Measurements from ENCODE around the gene MAP2K7. TPM values are rescaled to one million over a fixed set of nuclear protein-coding genes. Genes with fewer than 3 reads are reported as not detected.
A peak's percentile ranks its signal among the peaks of the same experiment; 100 is the strongest.
"Not testable (repeated sequence)": the region's sequence is repeated elsewhere in the genome, so short reads cannot be mapped to it uniquely, and the experiment has no call there.

Gene MAP2K7
- total and polyA plus RNA-seq, 3 experiments from 2014 or later: 2.0 to 38.3 (median 35.9) TPM

DNA sequence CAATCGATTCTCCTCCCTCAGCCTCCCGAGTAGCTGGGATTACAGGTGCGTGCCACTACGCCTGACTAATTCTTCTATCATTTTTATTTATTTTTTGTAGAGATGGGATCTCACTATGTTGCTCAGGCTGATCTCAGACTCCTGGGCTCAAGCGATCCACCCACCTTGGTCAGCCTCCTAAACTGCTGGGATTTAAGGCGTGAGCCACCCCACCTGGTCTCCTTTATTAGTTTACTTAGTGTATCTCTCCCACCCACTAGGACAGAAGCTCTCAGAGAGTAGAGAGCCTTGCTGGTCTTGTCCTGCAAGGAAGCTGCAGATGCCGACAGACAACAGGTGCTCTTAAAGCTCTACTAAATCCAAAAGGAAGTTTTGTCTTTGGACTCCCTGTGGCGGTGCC is 17.9 kb upstream of the MAP2K7 start:
- H3K36me3 Mint-ChIP-seq: no peaks in the 10 kb centered on the region
- no peaks in the 10 kb centered on the region for H3K4me1 Mint-ChIP-seq
- H3K27ac ChIP-seq (ENCODE audit: low read depth, low read length): no peak overlapping the region
- H3K4me1 ChIP-seq (ENCODE audit: insufficient read depth, low read length): no peaks in the 10 kb centered on the region
- H3K9me3 Mint-ChIP-seq: peaks cover 0 to 3% (median 0%) of the 10 kb centered on the region in 5 donors
- peaks cover 13 to 17% of the 10 kb centered on the region in 2 donors for H3K27me3 Mint-ChIP-seq
- CTCF ChIA-PET: interaction anchor here (0.8 to 1.2 kb wide), 3 partner anchors 16 to 58 kb away, joined by 3 read pairs; partner anchors contain the start of gene MAP2K7
- no peaks in the 10 kb centered on the region for H3K27me3 ChIP-seq (ENCODE audit: insufficient read depth, low read length, poor library complexity, severe bottlenecking)
- H3K4me3 Mint-ChIP-seq: no peak overlapping the region
- H3K9me3 ChIP-seq (ENCODE audit: low read length): no peaks in the 10 kb centered on the region
- H3K36me3 ChIP-seq (ENCODE audit: insufficient read depth, low read length): no peaks in the 10 kb centered on the region
- POLR2A ChIA-PET: no interaction called here
- no peak overlapping the region for H3K4me3 ChIP-seq (ENCODE audit: low read length)
- H3K27ac Mint-ChIP-seq: peak overlapping the region in 1 of 8 donors; percentile 81
- DNase-seq: no peak

DNA sequence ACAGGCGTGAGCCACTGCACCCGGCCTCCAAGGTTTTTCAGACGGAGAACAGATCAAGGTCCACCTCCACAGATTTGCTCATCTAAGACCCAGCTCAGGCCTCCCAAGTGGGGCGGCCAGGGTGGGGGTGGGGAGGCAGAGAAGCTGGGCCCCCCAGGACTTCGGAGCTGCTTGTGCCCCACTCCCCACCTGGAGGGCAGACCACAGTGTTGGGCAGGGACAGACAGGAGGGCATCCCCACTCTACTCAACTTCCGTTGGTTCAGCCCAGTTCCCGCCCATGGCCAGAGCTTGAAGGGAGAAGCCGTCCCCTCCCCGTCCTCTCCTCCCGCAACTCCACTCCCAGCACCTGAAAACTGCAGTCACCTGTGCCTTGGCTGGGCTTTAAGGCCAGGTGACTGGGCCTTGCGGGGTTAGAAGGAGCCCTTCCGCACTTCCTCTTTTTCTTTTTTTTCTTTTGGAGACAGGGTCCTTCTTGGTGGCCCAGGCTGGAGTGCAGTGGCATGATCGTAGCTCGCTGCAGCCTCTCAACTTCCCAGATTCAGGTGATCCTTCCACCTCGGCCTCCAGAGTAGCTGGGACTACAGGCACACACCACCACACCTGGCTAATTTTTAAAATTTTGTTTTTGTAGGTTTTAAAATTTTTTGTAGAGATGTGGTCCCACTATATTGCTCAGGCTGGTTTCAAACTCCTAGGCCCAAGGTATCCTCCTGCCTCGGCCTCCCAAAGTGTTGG is 16.1 kb upstream of the MAP2K7 start:
- ChIA-PET POLR2A (no interaction called here), CTCF (interaction anchor here (2.6 kb wide), 1 partner anchor 19 kb away, joined by 10 read pairs; no protein-coding TSS in a partner anchor)

DNA sequence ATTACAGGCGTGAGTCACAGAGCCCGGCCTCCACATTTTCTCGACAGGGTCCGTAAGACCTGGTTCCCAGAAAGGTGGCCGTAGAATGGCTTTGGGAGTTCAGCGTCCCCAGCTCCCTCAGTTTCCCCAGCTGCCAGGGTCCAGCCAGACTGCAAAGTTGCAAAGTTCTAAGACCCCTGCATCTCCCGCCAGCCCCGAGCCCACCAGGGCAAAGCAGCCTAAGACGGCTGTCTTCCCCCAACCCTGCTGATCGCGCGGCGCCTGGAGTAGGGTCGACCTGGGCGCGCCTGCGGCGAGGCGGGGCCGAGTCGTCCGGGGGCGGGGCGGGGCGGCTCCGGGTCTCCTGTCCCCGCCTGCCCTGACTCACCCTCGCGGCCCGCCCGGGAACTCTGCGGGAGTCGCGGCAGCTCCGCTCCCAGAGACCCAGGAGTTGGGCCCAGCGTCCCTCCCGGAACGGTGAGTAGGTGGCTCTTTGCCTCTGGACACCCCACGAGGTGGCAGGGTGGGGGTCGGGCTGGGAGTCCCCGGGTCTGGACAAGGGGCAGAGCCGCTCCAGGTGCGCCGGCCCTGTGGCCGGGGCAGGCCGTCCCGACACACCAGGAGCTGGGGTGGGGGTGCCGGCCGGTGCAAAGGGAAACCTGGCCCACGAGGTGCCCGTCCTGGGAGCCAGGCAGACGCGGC is 15.4 kb upstream of the MAP2K7 start, which contains the start of gene LRRC8E:
TSS of gene LRRC8E (plus strand) at position 366 of the 681 bp plus-strand sequence. CDS start 7,094 bp downstream, outside the sequence.
- Histone ChIP-seq H3K9me3 (ENCODE audit: low read length) (no peaks in the 10 kb centered on the region), H3K27ac (ENCODE audit: low read depth, low read length) (no peak within 1 kb of the TSS), H3K4me1 (ENCODE audit: insufficient read depth, low read length) (no peaks in the 10 kb centered on the region), H3K4me3 (ENCODE audit: low read length) (no peak within 1 kb of the TSS), H3K36me3 (ENCODE audit: insufficient read depth, low read length) (no peaks in the 10 kb centered on the region), H3K27me3 (ENCODE audit: insufficient read depth, low read length, poor library complexity, severe bottlenecking) (no peaks in the 10 kb centered on the region)
- Mint-ChIP-seq H3K27me3 (peaks cover 13 to 22% of the 10 kb centered on the region in 2 donors), H3K27ac (no peak within 1 kb of the TSS), H3K4me3 (no peak within 1 kb of the TSS), H3K4me1 (no peaks in the 10 kb centered on the region), H3K9me3 (peaks cover 0 to 3% (median 0%) of the 10 kb centered on the region in 5 donors), H3K36me3 (no peaks in the 10 kb centered on the region)
- ChIA-PET CTCF (interaction anchor here (2.6 kb wide), 1 partner anchor 19 kb away, joined by 10 read pairs; no protein-coding TSS in a partner anchor), POLR2A (no interaction called here)
- DNase-seq: no peak

More for the DNA sequence above, 16.1 kb upstream of the MAP2K7 start:
- H3K36me3 ChIP-seq (ENCODE audit: insufficient read depth, low read length): no peaks in the 10 kb centered on the region
- Mint-ChIP-seq H3K27me3 (peaks cover 13 to 22% of the 10 kb centered on the region in 2 donors), H3K27ac (no peak overlapping the region), H3K36me3 (no peaks in the 10 kb centered on the region), H3K9me3 (peaks cover 0 to 3% (median 0%) of the 10 kb centered on the region in 5 donors), H3K4me3 (no peak overlapping the region), H3K4me1 (no peaks in the 10 kb centered on the region)
- DNase-seq: no peak
- no peaks in the 10 kb centered on the region for H3K4me1 ChIP-seq (ENCODE audit: insufficient read depth, low read length)
- no peaks in the 10 kb centered on the region for H3K9me3 ChIP-seq (ENCODE audit: low read length)
- no peak overlapping the region for H3K4me3 ChIP-seq (ENCODE audit: low read length)
- H3K27me3 ChIP-seq (ENCODE audit: insufficient read depth, low read length, poor library complexity, severe bottlenecking): no peaks in the 10 kb centered on the region
- no peak overlapping the region for H3K27ac ChIP-seq (ENCODE audit: low read depth, low read length)

DNA sequence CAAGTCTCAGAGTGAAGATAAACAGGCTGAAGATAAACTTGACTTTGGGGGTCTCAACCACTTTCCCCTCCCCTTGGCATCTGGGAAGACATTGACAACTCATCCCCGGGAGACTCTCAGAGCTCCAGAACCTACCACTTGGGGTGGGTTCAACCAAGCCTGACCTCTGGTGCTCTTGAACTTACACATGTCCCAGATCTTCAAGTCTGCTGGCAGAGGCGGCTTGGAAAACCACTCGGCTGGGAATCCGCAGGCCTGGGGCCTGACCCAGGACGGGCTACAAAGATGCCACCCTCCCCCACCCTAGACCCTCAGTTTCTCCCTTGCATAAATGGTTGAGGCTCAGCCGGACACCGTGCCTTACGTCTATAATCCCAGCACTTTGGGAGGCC is 14.9 kb upstream of the MAP2K7 start:
- H3K27me3 ChIP-seq (ENCODE audit: insufficient read depth, low read length, poor library complexity, severe bottlenecking): no peaks in the 10 kb centered on the region
- H3K4me1 ChIP-seq (ENCODE audit: insufficient read depth, low read length): no peaks in the 10 kb centered on the region
- H3K27me3 Mint-ChIP-seq: peaks cover 15 to 22% of the 10 kb centered on the region in 2 donors

DNA sequence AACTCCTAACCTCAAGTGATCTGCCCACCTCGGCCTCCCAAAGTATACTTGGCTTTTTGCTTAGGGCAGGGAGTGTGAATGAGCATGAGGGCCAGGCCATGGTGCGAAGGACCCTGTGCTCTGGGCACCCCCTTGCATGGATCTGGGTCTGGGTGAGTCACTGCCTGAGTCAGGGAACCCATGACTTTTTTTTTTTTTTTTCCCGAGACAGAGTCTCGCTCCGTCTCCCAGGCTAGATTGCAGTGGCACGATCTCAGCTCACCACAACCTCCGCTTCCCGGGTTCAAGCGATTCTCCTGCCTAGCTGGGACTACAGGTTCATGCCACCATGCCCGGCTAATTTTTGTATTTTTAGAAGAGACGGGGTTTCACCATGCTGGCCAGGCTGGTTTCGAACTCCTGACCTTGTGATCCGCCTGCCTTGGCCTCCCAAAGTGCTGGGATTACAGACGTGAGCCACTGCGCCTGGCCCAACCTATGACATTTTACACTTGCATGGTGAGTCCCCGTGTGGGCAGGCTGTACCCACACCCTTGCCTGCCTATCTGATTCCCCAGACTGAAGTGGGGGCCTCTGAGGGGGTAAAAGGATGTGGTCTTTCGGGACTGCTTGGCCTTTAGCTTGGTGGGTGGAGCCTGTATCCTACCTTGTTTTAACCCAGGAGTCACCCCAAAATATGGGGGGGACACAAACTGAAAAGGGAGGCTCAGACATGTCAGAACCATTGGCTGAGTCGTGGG is 10.1 kb upstream of the MAP2K7 start:
- CTCF ChIA-PET; H3K27ac ChIP-seq (ENCODE audit: low read depth, low read length); POLR2A ChIA-PET: not testable (repeated sequence)

More for the DNA sequence above, 14.9 kb upstream of the MAP2K7 start:
- H3K9me3 Mint-ChIP-seq: peaks cover 0 to 3% (median 0%) of the 10 kb centered on the region in 5 donors
- H3K4me3 Mint-ChIP-seq: no peak overlapping the region
- ChIA-PET POLR2A (interaction anchor here (0.7 kb wide), 1 partner anchor 540 kb away, joined by 8 read pairs; the partner anchor contains the start of gene ARHGEF18), CTCF (interaction anchor here (2.6 kb wide), 1 partner anchor 20 kb away, joined by 10 read pairs; no protein-coding TSS in a partner anchor)
- Histone ChIP-seq H3K9me3 (ENCODE audit: low read length) (no peaks in the 10 kb centered on the region), H3K36me3 (ENCODE audit: insufficient read depth, low read length) (no peaks in the 10 kb centered on the region), H3K27ac (ENCODE audit: low read depth, low read length) (no peak overlapping the region), H3K4me3 (ENCODE audit: low read length) (no peak overlapping the region)
- H3K36me3 Mint-ChIP-seq: no peaks in the 10 kb centered on the region
- no peak for DNase-seq
- H3K4me1 Mint-ChIP-seq: no peaks in the 10 kb centered on the region
- no peak overlapping the region for H3K27ac Mint-ChIP-seq

DNA sequence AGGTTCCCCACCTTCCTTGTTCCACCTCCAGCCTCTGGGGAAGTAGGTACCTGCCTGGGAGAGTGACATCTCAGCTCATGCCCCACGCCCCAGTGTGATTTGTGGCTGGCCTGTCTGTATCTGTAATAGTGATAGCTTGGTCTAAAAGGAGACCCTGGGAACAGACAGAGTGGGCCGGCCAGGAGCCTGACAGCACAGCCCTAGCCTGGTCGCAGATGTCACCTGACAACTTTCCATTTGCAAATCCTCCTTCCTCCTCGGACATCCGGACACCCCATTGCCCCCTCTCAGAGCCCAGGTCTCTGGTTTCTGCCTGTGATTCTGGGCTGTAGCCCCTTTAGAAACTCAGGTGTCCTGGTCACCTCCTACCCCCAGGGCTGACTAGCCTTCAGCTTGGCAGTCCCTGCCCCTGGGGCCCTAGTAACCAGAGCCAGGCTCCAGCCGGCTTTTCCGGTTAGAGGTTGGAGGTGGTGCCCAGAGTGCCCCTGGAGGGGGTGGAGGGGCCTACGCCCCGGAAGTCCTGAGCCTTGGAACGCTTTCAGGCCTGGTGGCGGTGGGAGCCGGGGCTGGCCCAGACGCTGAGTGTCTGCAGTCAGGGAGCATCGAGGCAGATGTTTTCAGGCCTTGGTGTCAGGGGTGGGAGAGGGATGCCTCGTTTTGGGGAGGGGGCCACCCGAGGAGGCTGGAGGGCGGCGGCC is 8.9 kb upstream of the MAP2K7 start:
- H3K36me3 Mint-ChIP-seq: no peaks in the 10 kb centered on the region
- no peaks in the 10 kb centered on the region for H3K9me3 Mint-ChIP-seq
- no peak overlapping the region for H3K4me3 Mint-ChIP-seq
- Histone ChIP-seq H3K9me3 (ENCODE audit: low read length) (no peaks in the 10 kb centered on the region), H3K4me3 (ENCODE audit: low read length) (no peak overlapping the region), H3K27me3 (ENCODE audit: insufficient read depth, low read length, poor library complexity, severe bottlenecking) (peaks cover 3% of the 10 kb centered on the region), H3K4me1 (ENCODE audit: insufficient read depth, low read length) (no peaks in the 10 kb centered on the region), H3K27ac (ENCODE audit: low read depth, low read length) (no peak overlapping the region), H3K36me3 (ENCODE audit: insufficient read depth, low read length) (no peaks in the 10 kb centered on the region)
- H3K27me3 Mint-ChIP-seq: peaks cover 12 to 31% of the 10 kb centered on the region in 2 donors
- no peak for DNase-seq
- no peaks in the 10 kb centered on the region for H3K4me1 Mint-ChIP-seq
- ChIA-PET CTCF (no interaction called here), POLR2A (no interaction called here)
- H3K27ac Mint-ChIP-seq: peak overlapping the region in 1 of 8 donors; percentile 74

More for the DNA sequence above, 10.1 kb upstream of the MAP2K7 start:
- not testable (repeated sequence) for H3K4me1 ChIP-seq (ENCODE audit: insufficient read depth, low read length); H3K27ac Mint-ChIP-seq; H3K9me3 Mint-ChIP-seq; H3K9me3 ChIP-seq (ENCODE audit: low read length); H3K4me3 ChIP-seq (ENCODE audit: low read length); H3K36me3 Mint-ChIP-seq; H3K4me3 Mint-ChIP-seq; H3K4me1 Mint-ChIP-seq; H3K27me3 ChIP-seq (ENCODE audit: insufficient read depth, low read length, poor library complexity, severe bottlenecking); DNase-seq; H3K36me3 ChIP-seq (ENCODE audit: insufficient read depth, low read length)
- H3K27me3 Mint-ChIP-seq: peaks cover 14 to 36% of the 10 kb centered on the region in 2 donors

DNA sequence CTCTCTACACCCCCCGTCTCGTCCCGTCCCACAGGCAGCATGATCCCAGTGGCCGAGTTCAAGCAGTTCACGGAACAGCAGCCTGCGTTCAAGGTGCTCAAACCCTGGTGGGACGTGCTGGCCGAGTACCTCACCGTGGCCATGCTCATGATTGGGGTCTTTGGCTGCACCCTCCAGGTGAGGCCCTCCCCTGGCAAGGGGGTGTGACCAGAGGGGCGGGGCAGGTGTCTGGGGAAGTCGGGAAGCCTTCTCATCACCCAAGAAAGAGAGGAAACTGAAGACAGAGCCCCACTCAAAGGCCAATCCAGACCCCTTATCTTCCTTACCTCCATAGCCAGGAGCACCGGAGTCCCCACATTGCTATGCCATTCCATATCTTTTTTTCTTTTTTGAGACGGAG is 8.1 kb upstream of the MAP2K7 start:
- no peak for DNase-seq
- no peak overlapping the region for H3K4me3 ChIP-seq (ENCODE audit: low read length)
- peaks cover 3% of the 10 kb centered on the region for H3K27me3 ChIP-seq (ENCODE audit: insufficient read depth, low read length, poor library complexity, severe bottlenecking)
- H3K9me3 ChIP-seq (ENCODE audit: low read length): no peaks in the 10 kb centered on the region
- Mint-ChIP-seq H3K27ac (no peak overlapping the region), H3K4me3 (no peak overlapping the region), H3K36me3 (no peaks in the 10 kb centered on the region), H3K4me1 (no peaks in the 10 kb centered on the region), H3K9me3 (no peaks in the 10 kb centered on the region), H3K27me3 (peaks cover 14 to 28% of the 10 kb centered on the region in 2 donors)
- ChIA-PET POLR2A (no interaction called here), CTCF (no interaction called here)
- no peaks in the 10 kb centered on the region for H3K4me1 ChIP-seq (ENCODE audit: insufficient read depth, low read length)
- no peaks in the 10 kb centered on the region for H3K36me3 ChIP-seq (ENCODE audit: insufficient read depth, low read length)
- H3K27ac ChIP-seq (ENCODE audit: low read depth, low read length): no peak overlapping the region

Data from CD8-positive, alpha-beta memory T cell (primary cell).